HG03045 (cell line): ENCODE data around the gene OR2T8.

ENCODE experiments used
- ATAC-seq: cut with Tn5 transposase; IDR thresholded peaks from one replicate; pipeline ENCODE4 v1.9.1; 2021; ENCODE audit warnings: mild to moderate bottlenecking, moderate library complexity; ENCODE audit not compliant: unreplicated experiment

OR2T8 gene

GRCh38 chr1:247953408-247953807, 33.4 kb downstream of the OR2T8 start:
- no peak for ATAC-seq

- ATAC-seq, result no peak
These were observed 41.7 kb downstream of the OR2T8 start for GRCh38 chr1:247961791-247962190.

GRCh38 chr1:247962911-247963588, 43.0 kb downstream of the OR2T8 start:
- ATAC-seq, result no peak

- ATAC-seq, result no peak
These were observed 44.9 kb downstream of the OR2T8 start, which contains the start of gene OR2AK2 for GRCh38 chr1:247964933-247965332. TSS of gene OR2AK2 (plus strand) at chr1:247965233. CDS start at chr1:247965377, 144 bp downstream.

GRCh38 chr1:247966532-247967204, 46.6 kb downstream of the OR2T8 start:
- ATAC-seq, result peak; percentile 66
